Mammary epithelial cell (primary cell): ENCODE results near the gene CCL8.

Source experiments
- EZH2 ChIP-seq: IDR thresholded peaks from 2 replicates; pipeline ENCODE4 v1.6.1; 2012; ENCODE audit warnings: low read length, inconsistent platforms, borderline replicate concordance
- TF ChIP-seq, protein P1 (sequence below), 2 donors: IDR thresholded peaks in 1 of 2; conservative IDR thresholded peaks in 1 of 2; 2 replicates each; pipeline ENCODE4 v1.5.1; 2011 to 2012; ENCODE audit warnings: inconsistent platforms in 2 of 2, low read length in 2 of 2, mild to moderate bottlenecking in 2 of 2, control low read depth in 1 of 2, low read depth in 1 of 2; ENCODE audit not compliant: insufficient read depth in 1 of 2; ENCODE audit errors: extremely low read depth in 1 of 2

- TF ChIP-seq, protein P1, sequence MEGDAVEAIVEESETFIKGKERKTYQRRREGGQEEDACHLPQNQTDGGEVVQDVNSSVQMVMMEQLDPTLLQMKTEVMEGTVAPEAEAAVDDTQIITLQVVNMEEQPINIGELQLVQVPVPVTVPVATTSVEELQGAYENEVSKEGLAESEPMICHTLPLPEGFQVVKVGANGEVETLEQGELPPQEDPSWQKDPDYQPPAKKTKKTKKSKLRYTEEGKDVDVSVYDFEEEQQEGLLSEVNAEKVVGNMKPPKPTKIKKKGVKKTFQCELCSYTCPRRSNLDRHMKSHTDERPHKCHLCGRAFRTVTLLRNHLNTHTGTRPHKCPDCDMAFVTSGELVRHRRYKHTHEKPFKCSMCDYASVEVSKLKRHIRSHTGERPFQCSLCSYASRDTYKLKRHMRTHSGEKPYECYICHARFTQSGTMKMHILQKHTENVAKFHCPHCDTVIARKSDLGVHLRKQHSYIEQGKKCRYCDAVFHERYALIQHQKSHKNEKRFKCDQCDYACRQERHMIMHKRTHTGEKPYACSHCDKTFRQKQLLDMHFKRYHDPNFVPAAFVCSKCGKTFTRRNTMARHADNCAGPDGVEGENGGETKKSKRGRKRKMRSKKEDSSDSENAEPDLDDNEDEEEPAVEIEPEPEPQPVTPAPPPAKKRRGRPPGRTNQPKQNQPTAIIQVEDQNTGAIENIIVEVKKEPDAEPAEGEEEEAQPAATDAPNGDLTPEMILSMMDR (conservative IDR thresholded peaks at IDR 0.05 in 1 of 2, IDR thresholded peaks at IDR 0.05 in 1 of 2; ENCODE audit: extremely low read depth in 1 of 2, insufficient read depth in 1 of 2, low read depth in 1 of 2, low read length in 2 of 2), result no peak
- no peak for TF ChIP-seq EZH2
These were observed 33.0 kb downstream of the CCL8 start for GRCh38 chr17:34352191-34352590.
